ENCODE results near the gene IRAK2. TPM values are rescaled to one million over a fixed set of nuclear protein-coding genes. Genes with fewer than 3 reads are reported as not detected.

The IRAK2 gene
- total RNA-seq, 1 experiment from 2014 or later: 5.5 TPM

- H3K27me3 ChIP-seq (ENCODE audit: low read length): no peaks in the 10 kb centered on the region
- H3K9ac ChIP-seq (ENCODE audit: low read length): no peak overlapping the region
- no peak overlapping the region for H3K4me3 ChIP-seq (ENCODE audit: low read length)
- H3K27ac ChIP-seq (ENCODE audit: low read length): no peak overlapping the region
- H3K9me2 ChIP-seq (replicated peaks; ENCODE audit: low read length): no peaks in the 10 kb centered on the region
- no peaks in the 10 kb centered on the region for H3K9me3 ChIP-seq (ENCODE audit: low read length)
- ChIA-PET POLR2A (ENCODE audit: unreplicated experiment) (no interaction called here), CTCF (no interaction called here)
- H3K79me2 ChIP-seq (ENCODE audit: low read length): no peaks in the 10 kb centered on the region
- no peaks in the 10 kb centered on the region for H4K20me1 ChIP-seq (ENCODE audit: low read length)
- intact Hi-C loops (cut with micrococcal nuclease): no loop called here
- H3K4me1 ChIP-seq (ENCODE audit: insufficient read depth, low read length): 0 out of 2 replicates have a peak, but pooled peaks cover 4% of the 10 kb centered on the region
- no peaks in the 10 kb centered on the region for H3F3A ChIP-seq (ENCODE audit: low read length, unreplicated experiment)
- BruUV-seq (replicated peaks): no TSS peak
- H3K4me2 ChIP-seq (ENCODE audit: low read length): no peak overlapping the region
- H2AFZ ChIP-seq (ENCODE audit: low read length): no peak overlapping the region
- TF ChIP-seq EZH2phosphoT487 (IDR thresholded peaks at IDR 0.05; ENCODE audit: borderline replicate concordance, low read length): no peak
- no peak for TF ChIP-seq EZH2 (IDR thresholded peaks at IDR 0.05; ENCODE audit: low read length, unreplicated experiment)
- TF ChIP-seq CTCF (conservative IDR thresholded peaks at IDR 0.05; ENCODE audit: low read depth, low read length): no peak
- ATAC-seq (no peak), DNase-seq (no peak)
- no peaks in the 10 kb centered on the region for H3K36me3 ChIP-seq (ENCODE audit: low read depth, low read length)
These were observed 28.2 kb upstream of the IRAK2 start for GRCh38 chr3:10136426-10137005.

- Histone ChIP-seq H3K27me3 (ENCODE audit: low read length) (no peaks in the 10 kb centered on the region), H3K4me3 (ENCODE audit: low read length) (no peak overlapping the region), H3K9me2 (replicated peaks; ENCODE audit: low read length) (no peaks in the 10 kb centered on the region), H3K36me3 (ENCODE audit: low read depth, low read length) (no peaks in the 10 kb centered on the region), H4K20me1 (ENCODE audit: low read length) (no peaks in the 10 kb centered on the region), H3F3A (ENCODE audit: low read length, unreplicated experiment) (no peaks in the 10 kb centered on the region), H2AFZ (ENCODE audit: low read length) (no peak overlapping the region), H3K4me1 (ENCODE audit: insufficient read depth, low read length) (0 out of 2 replicates have a peak, but pooled peaks cover 4% of the 10 kb centered on the region), H3K9me3 (ENCODE audit: low read length) (no peaks in the 10 kb centered on the region), H3K79me2 (ENCODE audit: low read length) (peaks cover 4% of the 10 kb centered on the region), H3K9ac (ENCODE audit: low read length) (no peak overlapping the region), H3K4me2 (ENCODE audit: low read length) (no peak overlapping the region), H3K27ac (ENCODE audit: low read length) (no peak overlapping the region)
- no peak for TF ChIP-seq EZH2phosphoT487 (IDR thresholded peaks at IDR 0.05; ENCODE audit: borderline replicate concordance, low read length)
- no peak for TF ChIP-seq CTCF (conservative IDR thresholded peaks at IDR 0.05; ENCODE audit: low read depth, low read length)
- TF ChIP-seq EZH2 (IDR thresholded peaks at IDR 0.05; ENCODE audit: low read length, unreplicated experiment): no peak
- ChIA-PET POLR2A (ENCODE audit: unreplicated experiment) (no interaction called here), CTCF (no interaction called here)
- no TSS peak for BruUV-seq (replicated peaks)
- intact Hi-C loops (cut with micrococcal nuclease): no loop called here
- no peak for ATAC-seq
- DNase-seq: peak; percentile 15
These were observed 27.5 kb upstream of the IRAK2 start for GRCh38 chr3:10137178-10137577.

- DNase-seq (no peak), ATAC-seq (no peak)
- Histone ChIP-seq H3K27me3 (ENCODE audit: low read length) (no peaks in the 10 kb centered on the region), H3K4me3 (ENCODE audit: low read length) (peak overlapping the region; percentile 97; the same call in 1 of the 2 replicates), H3K79me2 (ENCODE audit: low read length) (peaks cover 43% of the 10 kb centered on the region), H3K36me3 (ENCODE audit: low read depth, low read length) (no peaks in the 10 kb centered on the region), H3K4me2 (ENCODE audit: low read length) (peak overlapping the region; percentile 100), H3K9ac (ENCODE audit: low read length) (peak overlapping the region; percentile 84), H3K4me1 (ENCODE audit: insufficient read depth, low read length) (peaks cover 10% of the 10 kb centered on the region; the same call in 1 of the 2 replicates), H2AFZ (ENCODE audit: low read length) (peak overlapping the region; percentile 73), H3F3A (ENCODE audit: low read length, unreplicated experiment) (no peaks in the 10 kb centered on the region), H3K9me3 (ENCODE audit: low read length) (no peaks in the 10 kb centered on the region), H3K9me2 (replicated peaks; ENCODE audit: low read length) (no peaks in the 10 kb centered on the region), H3K27ac (ENCODE audit: low read length) (no peak overlapping the region), H4K20me1 (ENCODE audit: low read length) (peaks cover 14% of the 10 kb centered on the region)
- ChIA-PET CTCF (interaction anchor here (0.6 kb wide), 1 partner anchor 145 kb away, joined by 4 read pairs; no protein-coding TSS in a partner anchor), POLR2A (ENCODE audit: unreplicated experiment) (interaction anchor here (1.0 kb wide), 2 partner anchors 19 to 51 kb away, joined by 3 to 16 read pairs; no protein-coding TSS in a partner anchor)
- BruUV-seq (replicated peaks): TSS peak; percentile 71
- intact Hi-C loops (cut with micrococcal nuclease): loop anchor here (5.0 kb wide), 1 partner anchor 66 kb away; no protein-coding TSS in a partner anchor
- TF ChIP-seq EZH2 (IDR thresholded peaks at IDR 0.05; ENCODE audit: low read length, unreplicated experiment): no peak
- no peak for TF ChIP-seq EZH2phosphoT487 (IDR thresholded peaks at IDR 0.05; ENCODE audit: borderline replicate concordance, low read length)
- no peak for TF ChIP-seq CTCF (conservative IDR thresholded peaks at IDR 0.05; ENCODE audit: low read depth, low read length)
These were observed 23.6 kb upstream of the IRAK2 start for GRCh38 chr3:10140996-10141546.
